Thoracic aorta (tissue), 2 donors: Measurements from ENCODE around the gene ECE1. TPM values are rescaled to one million over a fixed set of nuclear protein-coding genes. Genes with fewer than 3 reads are reported as not detected.

ENCODE experiments used
- ATAC-seq: fragments of 150-250 bp; one replicate; pipeline ENCODE4 v1.8.0; 2017; ENCODE audit warnings: low read depth; ENCODE audit not compliant: insufficient number of reproducible peaks, low FRiP score
- DNase-seq: peaks from one replicate; pipeline ENCODE4 v3.0.0-alpha.2; 2020; ENCODE audit warnings: low spot score
- H3K27ac ChIP-seq, 2 donors: fragments of 200-600 bp; sonication (generic); 1 replicate in 1 of 2; 2 replicates in 1 of 2; pipeline ENCODE4 v1.5.1; 2016; ENCODE audit warnings: mild to moderate bottlenecking in 2 of 2, moderate library complexity in 2 of 2
- H3K27me3 ChIP-seq: fragments of 200-600 bp; sonication (generic); replicated peaks from 2 replicates; pipeline ENCODE4 v1.6.0; 2016; ENCODE audit warnings: mild to moderate bottlenecking; ENCODE audit not compliant: insufficient read depth
- H3K36me3 ChIP-seq: fragments of 200-600 bp; sonication (generic); one replicate; pipeline ENCODE4 v1.5.1; 2016
- H3K4me1 ChIP-seq, 2 donors: fragments of 200-600 bp; sonication (generic); 1 replicate in 1 of 2; 2 replicates in 1 of 2; pipeline versions ENCODE4 v1.5.1 to v1.6.0; 2016; ENCODE audit warnings: low read depth in 2 of 2, mild to moderate bottlenecking in 1 of 2; ENCODE audit not compliant: control insufficient read depth in 1 of 2
- H3K4me3 ChIP-seq: fragments of 200-600 bp; sonication (generic); 2 replicates; pipeline ENCODE4 v1.5.1; 2016; ENCODE audit warnings: mild to moderate bottlenecking
- H3K9me3 ChIP-seq: fragments of 200-600 bp; sonication (generic); 2 replicates; pipeline ENCODE4 v1.5.1; 2016
- total RNA-seq, 2 donors: library from RNA; depleted of rRNA; stranded (reverse); fragments of >200 nt; gene quantifications; one replicate each; pipeline versions ENCODE4 v1.1.0 to v1.2.3, GENCODE V29; 2016
- TF ChIP-seq, protein P1 (sequence below): fragments of 200-600 bp; sonication (generic); IDR thresholded peaks from one replicate; pipeline ENCODE4 v1.5.1; 2019; ENCODE audit warnings: antibody characterized with exemption

ECE1 gene
- total RNA-seq, 2 donors from 2014 or later, result 103 to 124 TPM

DNA sequence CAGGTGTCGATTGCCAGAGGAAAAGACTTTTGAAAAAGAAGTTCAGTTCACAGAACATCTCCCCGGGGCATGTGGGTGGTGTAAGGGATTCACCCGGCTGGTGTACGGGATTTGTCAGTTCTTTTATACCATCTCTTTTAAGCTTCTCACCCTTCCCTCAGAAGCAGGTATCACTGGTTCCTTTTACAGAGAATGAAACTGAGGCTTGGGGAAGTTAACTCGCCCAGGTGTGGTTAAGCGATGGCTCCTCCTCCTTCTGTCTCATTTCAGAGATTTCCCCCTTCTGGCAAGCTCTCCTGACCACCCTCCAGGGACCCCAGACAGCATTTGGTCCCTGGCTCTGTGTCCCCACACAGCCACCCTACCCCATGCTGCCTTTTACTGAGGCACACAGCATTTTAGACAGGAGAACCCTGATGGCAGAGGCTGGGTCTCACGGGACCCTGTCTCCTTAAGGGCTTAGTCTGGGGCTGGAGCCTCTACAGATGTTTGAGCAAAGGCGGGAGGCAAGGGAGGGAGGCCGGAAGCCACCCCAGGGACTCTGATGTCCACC, 2.8 kb upstream of the ECE1 start:
- TF ChIP-seq, protein P1, sequence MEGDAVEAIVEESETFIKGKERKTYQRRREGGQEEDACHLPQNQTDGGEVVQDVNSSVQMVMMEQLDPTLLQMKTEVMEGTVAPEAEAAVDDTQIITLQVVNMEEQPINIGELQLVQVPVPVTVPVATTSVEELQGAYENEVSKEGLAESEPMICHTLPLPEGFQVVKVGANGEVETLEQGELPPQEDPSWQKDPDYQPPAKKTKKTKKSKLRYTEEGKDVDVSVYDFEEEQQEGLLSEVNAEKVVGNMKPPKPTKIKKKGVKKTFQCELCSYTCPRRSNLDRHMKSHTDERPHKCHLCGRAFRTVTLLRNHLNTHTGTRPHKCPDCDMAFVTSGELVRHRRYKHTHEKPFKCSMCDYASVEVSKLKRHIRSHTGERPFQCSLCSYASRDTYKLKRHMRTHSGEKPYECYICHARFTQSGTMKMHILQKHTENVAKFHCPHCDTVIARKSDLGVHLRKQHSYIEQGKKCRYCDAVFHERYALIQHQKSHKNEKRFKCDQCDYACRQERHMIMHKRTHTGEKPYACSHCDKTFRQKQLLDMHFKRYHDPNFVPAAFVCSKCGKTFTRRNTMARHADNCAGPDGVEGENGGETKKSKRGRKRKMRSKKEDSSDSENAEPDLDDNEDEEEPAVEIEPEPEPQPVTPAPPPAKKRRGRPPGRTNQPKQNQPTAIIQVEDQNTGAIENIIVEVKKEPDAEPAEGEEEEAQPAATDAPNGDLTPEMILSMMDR, result no peak
- no peak for DNase-seq
- Histone ChIP-seq H3K4me3 (no peak overlapping the region), H3K36me3 (no peaks in the 10 kb centered on the region), H3K9me3 (no peaks in the 10 kb centered on the region), H3K27ac (no peak overlapping the region), H3K27me3 (no peaks in the 10 kb centered on the region), H3K4me1 (peaks cover 19 to 50% of the 10 kb centered on the region in 2 donors)
- no peak for ATAC-seq

DNA sequence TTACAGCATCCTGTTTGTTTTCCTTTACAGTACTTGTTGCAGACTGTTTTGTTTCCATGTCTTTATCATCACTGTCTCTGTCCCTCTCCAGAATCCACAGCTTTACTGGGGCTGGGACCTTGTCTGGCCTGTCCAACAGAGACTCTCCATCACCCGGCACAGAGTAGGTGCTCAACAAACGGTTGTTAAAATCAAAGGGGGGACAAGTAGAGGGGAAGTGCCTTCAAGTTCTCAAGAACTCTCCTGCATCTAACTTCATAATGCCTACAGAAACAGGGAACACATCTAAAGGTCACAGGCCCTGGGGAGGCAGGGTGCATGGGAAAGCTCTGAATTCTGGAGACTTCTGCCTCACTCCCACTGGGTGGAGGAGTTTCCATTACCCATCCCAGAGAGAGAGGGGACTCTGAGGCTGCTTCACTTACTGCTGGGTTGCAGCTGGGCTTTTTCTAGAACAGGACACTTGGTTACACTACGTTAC, 2.3 kb upstream of the ECE1 start:
- no peaks in the 10 kb centered on the region for H3K36me3 ChIP-seq
- H3K27ac ChIP-seq, result peak overlapping the region in 1 of 2 donors; percentile 5
- H3K4me3 ChIP-seq, result no peak overlapping the region
- no peaks in the 10 kb centered on the region for H3K9me3 ChIP-seq
- ATAC-seq, result no peak
- peaks cover 16 to 46% of the 10 kb centered on the region in 2 donors for H3K4me1 ChIP-seq
- TF ChIP-seq, protein P1, result no peak
- no peaks in the 10 kb centered on the region for H3K27me3 ChIP-seq
- no peak for DNase-seq

DNA sequence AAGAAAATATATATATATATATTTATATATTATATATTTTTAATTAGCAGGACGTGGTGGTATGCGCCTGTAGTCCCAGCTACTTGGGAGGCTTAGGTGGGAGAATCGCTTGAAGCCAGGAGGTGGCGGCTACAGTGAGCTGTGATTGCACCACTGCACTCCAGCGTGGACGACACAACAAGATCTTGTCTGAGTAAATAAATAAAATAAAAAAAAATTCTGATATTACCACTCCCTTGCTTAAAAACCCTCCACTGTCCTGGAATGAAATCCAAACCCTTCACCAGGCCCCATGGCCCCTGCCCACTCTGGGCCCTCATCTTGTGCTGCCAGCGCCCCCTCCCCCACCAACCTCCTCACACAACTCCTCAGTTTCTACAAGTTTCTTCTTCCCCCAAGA, 1.7 kb upstream of the ECE1 start:
- no peaks in the 10 kb centered on the region for H3K27me3 ChIP-seq
- peaks cover 16 to 43% of the 10 kb centered on the region in 2 donors for H3K4me1 ChIP-seq
- TF ChIP-seq, protein P1, result no peak
- no peak overlapping the region for H3K4me3 ChIP-seq
- H3K27ac ChIP-seq, result peak overlapping the region in 1 of 2 donors; percentile 5
- DNase-seq (no peak), ATAC-seq (no peak)
- no peaks in the 10 kb centered on the region for H3K36me3 ChIP-seq
- H3K9me3 ChIP-seq, result no peaks in the 10 kb centered on the region

DNA sequence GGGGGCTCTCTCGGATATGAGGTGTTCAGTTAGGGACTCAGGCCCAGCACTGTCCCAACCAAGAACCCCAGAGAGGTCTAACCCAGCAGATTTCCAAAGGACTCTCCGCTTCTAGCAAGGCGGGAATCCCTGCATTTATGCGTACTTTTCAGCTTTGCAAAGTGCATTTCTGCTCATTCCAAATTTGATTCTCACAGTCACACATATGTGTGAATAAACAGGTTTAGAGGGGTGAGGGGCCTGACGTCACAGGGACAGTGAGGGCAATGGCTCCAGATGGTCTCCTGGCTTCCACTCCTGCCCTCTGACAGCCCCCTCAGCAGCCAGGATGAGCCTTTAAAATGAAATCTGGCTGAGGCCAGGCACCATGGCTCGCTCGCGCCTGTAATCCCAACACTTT, 921 bp upstream of the ECE1 start:
- Histone ChIP-seq H3K27me3 (no peaks in the 10 kb centered on the region), H3K9me3 (no peaks in the 10 kb centered on the region), H3K36me3 (no peaks in the 10 kb centered on the region), H3K27ac (peak overlapping the region in 1 of 2 donors; percentile 65), H3K4me1 (peaks cover 16 to 37% of the 10 kb centered on the region in 2 donors), H3K4me3 (no peak overlapping the region)
- DNase-seq, result no peak
- TF ChIP-seq, protein P1, result no peak
- no peak for ATAC-seq

DNA sequence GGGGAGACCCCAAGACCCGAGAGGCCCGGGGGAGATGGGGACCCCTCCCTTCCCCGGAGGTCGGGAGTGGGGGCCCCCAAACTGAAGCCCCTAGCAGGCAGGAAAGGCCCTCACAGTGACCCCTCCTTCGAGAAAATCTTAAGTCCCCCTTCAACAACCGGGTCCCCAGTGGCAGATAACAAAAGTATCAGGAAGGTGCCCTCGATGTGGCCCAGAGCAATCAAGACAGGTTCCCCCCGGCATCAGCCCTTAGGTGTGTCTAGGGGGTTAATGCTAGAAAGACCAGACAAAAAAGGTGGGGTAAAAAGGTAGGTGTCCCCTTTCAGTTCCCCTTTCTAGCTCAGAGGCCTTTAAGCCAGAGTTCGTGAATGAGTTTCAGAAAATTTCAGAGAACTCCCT, 282 bp upstream of the ECE1 start:
- TF ChIP-seq, protein P1, result no peak
- Histone ChIP-seq H3K4me3 (peak overlapping the region; percentile 87), H3K36me3 (no peaks in the 10 kb centered on the region), H3K4me1 (peaks cover 16 to 37% of the 10 kb centered on the region in 2 donors), H3K9me3 (no peaks in the 10 kb centered on the region), H3K27ac (peak overlapping the region; percentile 10 to 65), H3K27me3 (no peaks in the 10 kb centered on the region)
- DNase-seq (no peak), ATAC-seq (no peak)
